Suprapubic skin (tissue), 4 donors: Measurements from ENCODE around the gene UBQLN4. TPM values are rescaled to one million over a fixed set of nuclear protein-coding genes. Genes with fewer than 3 reads are reported as not detected.
A peak's percentile ranks its signal among the peaks of the same experiment; 100 is the strongest.

Experiments used
- DNase-seq, 2 donors: peaks; one replicate each; pipeline ENCODE4 v3.0.0-alpha.2; 2019; ENCODE audit warnings: low spot score in 2 of 2
- H3K27ac ChIP-seq: fragments of 200-600 bp; sonication (generic); one replicate; pipeline ENCODE4 v1.5.1; 2019
- H3K27me3 ChIP-seq: fragments of 200-600 bp; sonication (generic); one replicate; pipeline ENCODE4 v1.5.1; 2019
- H3K36me3 ChIP-seq: fragments of 200-600 bp; sonication (generic); one replicate; pipeline ENCODE4 v1.5.1; 2019
- H3K4me1 ChIP-seq: fragments of 200-600 bp; sonication (generic); one replicate; pipeline ENCODE4 v1.5.1; 2019
- H3K4me3 ChIP-seq: fragments of 200-600 bp; sonication (generic); one replicate; pipeline ENCODE4 v1.5.1; 2019; ENCODE audit warnings: mild to moderate bottlenecking
- H3K9me3 ChIP-seq: fragments of 200-600 bp; sonication (generic); one replicate; pipeline ENCODE4 v1.5.1; 2019
- EP300 ChIP-seq: sonication (generic); formaldehyde crosslinking; IDR thresholded peaks from one replicate; pipeline ENCODE4 v1.6.1; 2017; ENCODE audit warnings: antibody characterized with exemption
- POLR2A ChIP-seq, 2 donors: fragments of 450-650 bp; IDR thresholded peaks; one replicate each; pipeline ENCODE4 v1.6.1; 2017; ENCODE audit warnings: antibody characterized with exemption in 2 of 2, mild to moderate bottlenecking in 2 of 2, moderate library complexity in 2 of 2
- POLR2AphosphoS5 ChIP-seq, 3 donors: sonication (generic); formaldehyde crosslinking; IDR thresholded peaks; one replicate each; pipeline ENCODE4 v1.6.1; 2017; ENCODE audit warnings: antibody characterized with exemption in 3 of 3
- WGBS: methylation state at CpG from one replicate; pipeline ENCODE4 v1.1.5; 2018; 5-methylcytosine and 5-hydroxymethylcytosine counted together
- total RNA-seq, 4 donors: library from RNA; depleted of rRNA; stranded (reverse); fragments of >200 nt; gene quantifications; one replicate each; pipeline ENCODE4 v1.1.0, GENCODE V29; 2016
- TF ChIP-seq, protein P1 (sequence below), 2 donors: fragments of 200-600 bp in 1 of 2; fragments of 450-650 bp in 1 of 2; sonication (generic) in 1 of 2; IDR thresholded peaks; one replicate each; pipeline ENCODE4 v1.5.1; 2016 to 2019; ENCODE audit warnings: antibody characterized with exemption in 2 of 2, mild to moderate bottlenecking in 1 of 2, moderate library complexity in 1 of 2

UBQLN4 gene
- total RNA-seq, 4 donors from 2014 or later, result 32.7 to 42.7 (median 39.8) TPM

DNA sequence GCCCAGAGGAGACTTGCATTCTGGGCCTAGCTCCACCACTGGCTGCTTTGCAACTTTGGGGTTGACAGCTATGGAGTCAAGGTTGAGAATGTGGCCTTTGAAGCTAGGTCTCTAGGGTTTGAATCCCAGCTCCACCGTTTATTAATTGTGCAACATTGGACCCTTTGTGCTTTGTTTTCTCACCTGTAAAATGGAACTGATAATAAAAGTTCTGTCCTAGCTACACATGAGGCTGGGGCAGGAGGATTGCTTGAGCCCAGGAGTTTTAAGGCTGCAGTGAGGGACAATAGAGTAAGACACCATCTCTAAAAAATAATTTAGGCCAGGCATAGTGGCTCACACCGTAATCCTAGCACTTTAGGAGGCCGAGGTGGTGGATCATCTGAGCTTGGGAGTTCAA lies 45.7 kb upstream of the UBQLN4 start:
- no peak for TF ChIP-seq POLR2AphosphoS5 (IDR thresholded peaks at IDR 0.05)
- TF ChIP-seq, protein P1, sequence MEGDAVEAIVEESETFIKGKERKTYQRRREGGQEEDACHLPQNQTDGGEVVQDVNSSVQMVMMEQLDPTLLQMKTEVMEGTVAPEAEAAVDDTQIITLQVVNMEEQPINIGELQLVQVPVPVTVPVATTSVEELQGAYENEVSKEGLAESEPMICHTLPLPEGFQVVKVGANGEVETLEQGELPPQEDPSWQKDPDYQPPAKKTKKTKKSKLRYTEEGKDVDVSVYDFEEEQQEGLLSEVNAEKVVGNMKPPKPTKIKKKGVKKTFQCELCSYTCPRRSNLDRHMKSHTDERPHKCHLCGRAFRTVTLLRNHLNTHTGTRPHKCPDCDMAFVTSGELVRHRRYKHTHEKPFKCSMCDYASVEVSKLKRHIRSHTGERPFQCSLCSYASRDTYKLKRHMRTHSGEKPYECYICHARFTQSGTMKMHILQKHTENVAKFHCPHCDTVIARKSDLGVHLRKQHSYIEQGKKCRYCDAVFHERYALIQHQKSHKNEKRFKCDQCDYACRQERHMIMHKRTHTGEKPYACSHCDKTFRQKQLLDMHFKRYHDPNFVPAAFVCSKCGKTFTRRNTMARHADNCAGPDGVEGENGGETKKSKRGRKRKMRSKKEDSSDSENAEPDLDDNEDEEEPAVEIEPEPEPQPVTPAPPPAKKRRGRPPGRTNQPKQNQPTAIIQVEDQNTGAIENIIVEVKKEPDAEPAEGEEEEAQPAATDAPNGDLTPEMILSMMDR (IDR thresholded peaks at IDR 0.05), result no peak
- no peak for TF ChIP-seq POLR2A (IDR thresholded peaks at IDR 0.05)
- TF ChIP-seq EP300, result no peak
- Histone ChIP-seq H3K9me3 (no peaks in the 10 kb centered on the region), H3K27me3 (no peaks in the 10 kb centered on the region), H3K27ac (peak overlapping the region; percentile 93), H3K36me3 (no peaks in the 10 kb centered on the region), H3K4me1 (peaks cover 78% of the 10 kb centered on the region), H3K4me3 (no peak overlapping the region)
- no peak for DNase-seq
- whole genome bisulfite sequencing, result 76% methylated on average over 3 of the region's 3 CpGs

DNA sequence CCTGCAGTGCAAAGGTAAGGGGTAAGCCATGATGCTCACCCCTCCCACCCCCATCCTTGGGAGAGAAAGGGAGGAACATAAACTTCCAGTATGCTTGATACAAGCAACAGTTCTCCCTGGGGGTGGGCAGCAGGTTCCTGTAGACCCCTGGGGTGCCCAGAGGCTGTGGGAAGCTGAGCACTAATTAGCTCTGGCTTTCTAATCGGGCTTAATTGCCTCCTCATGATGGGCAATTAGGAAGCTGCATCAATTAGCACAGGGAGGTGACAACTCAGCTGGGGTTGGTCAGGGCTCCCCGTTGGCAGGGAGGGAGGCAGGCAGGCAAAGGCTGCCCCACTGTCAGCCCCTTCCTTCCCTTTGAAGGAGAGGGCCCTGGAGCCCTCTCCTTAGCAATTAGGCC lies 45.2 kb upstream of the UBQLN4 start:
- TF ChIP-seq POLR2A (IDR thresholded peaks at IDR 0.05), result no peak
- TF ChIP-seq, protein P1 (IDR thresholded peaks at IDR 0.05), result no peak
- no peak for TF ChIP-seq POLR2AphosphoS5 (IDR thresholded peaks at IDR 0.05)
- no peak for TF ChIP-seq EP300
- Histone ChIP-seq H3K9me3 (no peaks in the 10 kb centered on the region), H3K4me3 (no peak overlapping the region), H3K27ac (peak overlapping the region; percentile 93), H3K36me3 (no peaks in the 10 kb centered on the region), H3K27me3 (no peaks in the 10 kb centered on the region), H3K4me1 (peaks cover 73% of the 10 kb centered on the region)
- WGBS, result 59% methylated on average over 2 of the region's 2 CpGs
- DNase-seq, result no peak

DNA sequence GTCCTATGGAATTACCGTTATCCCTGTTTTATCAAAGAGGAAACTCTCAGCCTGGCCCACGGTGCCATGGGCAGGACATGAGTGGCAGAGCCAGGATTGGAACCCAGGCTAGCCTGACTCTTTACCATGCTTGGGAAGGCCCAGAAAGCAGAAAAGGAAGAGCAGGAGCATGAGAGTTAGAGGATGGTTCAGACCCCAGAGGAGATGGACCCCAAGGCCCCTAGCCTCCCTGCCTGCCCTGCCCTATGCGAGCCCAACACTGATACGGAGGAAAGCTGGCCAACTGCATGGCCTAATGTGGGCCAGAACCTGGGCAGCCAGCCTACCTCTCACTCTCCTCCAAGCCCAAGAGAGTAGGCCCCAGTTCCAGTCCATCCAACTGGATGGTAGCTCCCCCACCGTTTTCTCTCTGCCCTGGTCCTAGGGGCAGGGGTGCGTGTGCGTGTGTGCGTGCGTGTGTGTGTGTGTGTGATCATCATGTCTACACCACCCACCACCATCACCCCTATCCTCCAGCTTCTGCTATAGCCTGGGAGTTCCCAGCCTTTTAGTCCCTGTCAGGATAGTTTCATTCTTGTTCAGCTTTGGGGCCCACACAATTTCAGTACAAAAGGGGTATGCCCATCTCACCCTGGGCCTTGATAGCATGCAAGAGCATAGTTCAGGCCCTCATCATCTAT lies 44.0 kb upstream of the UBQLN4 start:
- no peak for DNase-seq
- Histone ChIP-seq H3K27ac (peak overlapping the region; percentile 93), H3K27me3 (no peaks in the 10 kb centered on the region), H3K4me3 (no peak overlapping the region), H3K4me1 (peaks cover 61% of the 10 kb centered on the region), H3K9me3 (no peaks in the 10 kb centered on the region), H3K36me3 (no peaks in the 10 kb centered on the region)
- no peak for TF ChIP-seq POLR2AphosphoS5 (IDR thresholded peaks at IDR 0.05)
- TF ChIP-seq, protein P1 (IDR thresholded peaks at IDR 0.05), result no peak
- no peak for TF ChIP-seq EP300
- no peak for TF ChIP-seq POLR2A (IDR thresholded peaks at IDR 0.05)
- 77% methylated on average over 9 of the region's 9 CpGs for WGBS

DNA sequence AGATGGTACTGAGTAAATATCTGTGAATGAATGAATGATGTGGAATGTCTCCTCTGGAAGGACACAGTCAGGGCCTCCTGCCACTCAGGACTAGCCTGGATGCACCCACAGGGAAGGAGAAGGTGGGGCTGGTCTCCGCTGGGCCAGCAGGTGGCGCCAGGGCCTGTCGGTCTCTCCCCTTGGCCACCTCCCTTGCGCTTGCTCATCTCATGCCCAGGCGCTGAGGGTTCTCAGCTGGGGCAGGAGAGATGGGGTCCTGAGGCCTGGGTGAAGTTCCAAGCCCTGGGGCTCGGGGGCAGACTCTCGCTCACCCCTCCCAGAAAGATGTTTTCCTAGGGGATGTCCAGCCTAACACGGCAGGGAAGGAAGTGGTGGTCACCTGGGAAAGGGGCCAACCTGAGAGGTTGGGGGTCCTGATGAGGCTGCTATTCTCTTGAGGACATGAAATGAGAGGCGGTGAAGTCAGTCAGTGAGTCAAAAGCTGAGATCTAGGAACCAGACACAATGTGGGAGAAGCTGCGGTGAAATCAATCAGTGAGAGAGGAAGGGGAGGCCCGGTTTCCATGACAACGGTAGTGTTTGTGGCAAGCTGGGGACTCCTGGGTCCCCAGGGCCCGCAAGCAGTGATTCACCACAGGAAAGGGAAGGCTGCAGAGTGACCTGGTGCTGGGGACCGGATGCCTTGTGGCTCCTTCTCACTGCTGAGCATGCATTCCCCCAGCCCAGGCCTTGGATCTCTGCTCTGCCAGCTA lies 43.2 kb upstream of the UBQLN4 start:
- Histone ChIP-seq H3K27me3 (no peaks in the 10 kb centered on the region), H3K27ac (peak overlapping the region; percentile 93), H3K4me1 (peaks cover 53% of the 10 kb centered on the region), H3K36me3 (no peaks in the 10 kb centered on the region), H3K9me3 (no peaks in the 10 kb centered on the region), H3K4me3 (no peak overlapping the region)
- 16% methylated on average over 13 of the region's 14 CpGs for WGBS
- DNase-seq, result peak; percentile 94 to 96
- TF ChIP-seq POLR2A (IDR thresholded peaks at IDR 0.05) (peak in 1 of 2 donors; percentile 36), EP300 (no peak), POLR2AphosphoS5 (IDR thresholded peaks at IDR 0.05) (peak in 2 of 3 donors; percentile 82 to 88)
- TF ChIP-seq, protein P1 (IDR thresholded peaks at IDR 0.05), result peak; percentile 90 to 95

DNA sequence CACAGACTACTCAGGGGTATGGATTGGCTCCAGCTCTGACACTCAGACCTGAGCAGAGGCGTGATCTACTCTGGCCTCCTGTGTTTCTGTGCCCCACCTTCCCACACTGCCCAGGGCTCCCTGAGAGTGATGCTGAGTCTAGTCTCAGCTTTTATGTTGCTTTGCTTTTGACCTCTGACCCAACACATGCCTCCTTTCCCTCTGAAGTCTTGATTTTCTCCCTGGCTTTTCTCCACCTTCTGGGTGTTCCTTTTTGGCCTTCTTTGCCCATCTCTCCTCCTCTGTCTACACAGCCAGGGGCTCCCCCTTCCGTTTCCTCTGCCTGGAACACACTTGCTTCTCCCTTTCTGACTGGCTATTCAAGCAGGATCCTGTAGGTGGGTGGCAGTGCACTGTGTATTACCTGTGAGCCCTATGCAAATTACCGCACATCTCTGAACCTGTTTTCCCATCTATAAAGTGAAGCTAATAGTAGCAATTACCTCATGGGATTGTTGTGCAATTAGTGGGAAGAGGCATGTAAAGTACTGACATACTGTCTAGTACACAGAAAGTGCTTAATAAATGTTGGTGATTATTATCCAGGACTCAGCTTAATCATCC lies 42.4 kb upstream of the UBQLN4 start:
- 34% methylated on average over 3 of the region's 3 CpGs for WGBS
- Histone ChIP-seq H3K4me3 (no peak overlapping the region), H3K4me1 (peaks cover 46% of the 10 kb centered on the region), H3K27me3 (no peaks in the 10 kb centered on the region), H3K9me3 (no peaks in the 10 kb centered on the region), H3K27ac (peak overlapping the region; percentile 93), H3K36me3 (no peaks in the 10 kb centered on the region)
- DNase-seq, result no peak
- TF ChIP-seq POLR2AphosphoS5 (IDR thresholded peaks at IDR 0.05), result no peak
- TF ChIP-seq, protein P1 (IDR thresholded peaks at IDR 0.05), result no peak
